Measurements from ENCODE around the gene FAM53A.

Gene FAM53A

DNA sequence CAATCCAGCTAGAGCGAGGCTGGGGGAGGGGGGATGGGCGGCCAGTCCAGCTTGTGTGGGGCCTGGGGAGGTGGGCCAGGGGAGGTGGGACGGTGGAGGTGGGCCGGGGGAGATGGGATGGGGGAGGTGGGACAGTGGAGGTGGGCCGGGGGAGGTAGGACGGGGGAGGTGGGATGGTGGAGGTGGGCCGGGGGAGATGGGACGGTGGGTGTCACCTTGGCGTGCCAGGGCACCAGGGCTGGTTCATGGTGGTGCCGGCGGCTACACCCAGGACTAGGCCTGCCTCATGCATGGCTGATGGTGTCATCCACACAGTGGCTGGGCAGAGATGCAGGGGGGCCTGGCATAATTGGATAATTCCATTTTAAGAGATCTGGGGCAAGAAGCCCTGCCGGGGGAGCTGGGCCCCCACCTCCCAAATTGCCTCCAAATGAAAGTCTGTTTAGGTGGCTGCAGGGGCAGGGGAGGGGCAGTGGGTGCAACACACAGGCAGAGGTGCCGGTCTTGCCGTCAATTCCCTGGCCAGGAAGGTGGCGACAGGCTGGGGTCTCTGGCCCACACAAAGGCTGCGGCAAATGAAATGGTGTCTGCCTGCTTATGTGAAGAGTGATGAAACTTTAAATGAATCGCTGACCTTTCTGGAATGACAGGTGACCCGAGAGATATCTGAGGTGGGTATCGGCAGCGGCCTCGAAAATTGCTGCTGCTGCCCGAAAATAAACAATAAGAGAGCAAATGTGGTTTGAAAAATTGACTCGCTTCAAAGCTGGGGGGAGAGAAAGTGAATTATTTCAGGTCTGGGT, 82.1 kb downstream of the FAM53A start:
- no peak for DNase-seq

DNA sequence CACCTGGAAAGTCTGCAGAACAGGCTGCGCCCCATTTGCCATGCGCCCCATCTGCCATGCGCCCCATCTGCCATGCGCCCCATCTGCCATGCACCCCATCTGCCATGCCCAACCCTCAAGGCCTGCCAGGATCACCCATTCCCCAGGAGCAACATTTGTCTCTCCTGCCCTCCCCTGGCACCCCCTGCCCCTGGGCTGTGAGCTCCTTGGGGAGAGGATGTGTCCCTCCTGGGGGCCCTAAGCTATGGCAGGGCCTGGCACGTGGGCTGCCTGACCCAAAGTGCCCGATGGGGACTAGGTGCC, 82.6 kb downstream of the FAM53A start:
- no peak for DNase-seq

DNA sequence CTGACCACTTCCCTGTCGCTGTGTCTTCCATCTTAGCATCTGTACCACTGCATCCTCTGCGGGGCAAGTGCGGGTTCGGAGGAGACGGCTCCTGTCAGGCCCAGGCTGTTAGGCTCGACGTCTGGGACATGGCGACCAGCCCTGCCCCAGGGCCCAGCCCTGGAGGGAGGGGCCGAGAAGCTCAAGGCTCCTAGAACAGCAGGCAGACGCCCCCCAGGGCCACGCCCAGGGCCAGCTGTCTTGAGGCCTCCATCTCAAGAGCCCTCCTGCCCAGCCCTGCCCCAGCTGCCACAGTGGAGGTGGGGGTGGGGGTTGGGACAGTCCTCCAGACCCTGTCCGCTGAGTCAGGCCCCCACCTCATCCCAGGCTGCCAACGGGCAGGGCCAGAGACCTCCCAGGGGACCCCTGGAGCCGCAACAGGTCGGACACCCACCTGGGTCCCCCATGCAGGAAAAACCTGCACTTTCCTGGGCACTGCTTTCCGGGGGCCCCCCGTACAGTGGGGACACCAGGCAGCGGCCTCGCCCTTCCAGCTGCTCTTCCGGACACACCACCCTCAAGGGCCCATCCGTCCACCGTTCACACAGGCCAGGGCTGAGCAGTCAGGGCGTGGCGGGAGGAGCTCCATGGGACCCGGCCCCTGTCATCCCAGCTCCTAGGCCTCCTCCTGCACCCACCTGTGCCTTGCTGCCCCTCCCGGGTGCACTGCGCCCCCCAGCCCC, 83.1 kb downstream of the FAM53A start:
- no peak for DNase-seq

DNA sequence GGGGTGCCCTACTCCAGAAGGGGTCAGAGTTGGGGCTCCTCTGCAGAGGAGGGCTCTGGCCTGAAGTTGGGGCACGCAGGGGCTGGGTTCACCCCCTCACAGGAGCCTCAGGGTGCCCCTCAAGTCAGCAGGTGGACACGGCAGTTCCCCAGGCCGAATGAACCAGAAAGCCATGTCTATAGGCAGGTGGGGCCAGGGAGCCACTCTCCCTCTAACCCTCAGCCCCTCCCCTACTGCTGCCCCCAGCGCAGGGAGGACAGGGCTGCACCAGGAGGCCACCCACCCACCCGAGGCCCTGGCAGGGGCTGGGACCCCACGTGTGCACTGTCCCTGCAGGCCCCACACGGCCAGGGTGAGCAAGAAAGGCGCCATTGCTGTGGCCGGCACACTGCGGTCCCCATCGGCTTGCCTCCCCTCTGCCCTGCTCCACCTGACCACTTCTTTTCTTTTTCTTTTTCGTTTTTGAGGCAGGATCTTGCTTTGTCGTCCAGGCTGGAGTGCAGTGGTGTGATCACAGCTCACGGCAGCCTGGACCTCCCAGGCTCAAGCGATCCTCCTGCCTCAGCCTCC, 83.8 kb downstream of the FAM53A start:
- no peak for DNase-seq

DNA sequence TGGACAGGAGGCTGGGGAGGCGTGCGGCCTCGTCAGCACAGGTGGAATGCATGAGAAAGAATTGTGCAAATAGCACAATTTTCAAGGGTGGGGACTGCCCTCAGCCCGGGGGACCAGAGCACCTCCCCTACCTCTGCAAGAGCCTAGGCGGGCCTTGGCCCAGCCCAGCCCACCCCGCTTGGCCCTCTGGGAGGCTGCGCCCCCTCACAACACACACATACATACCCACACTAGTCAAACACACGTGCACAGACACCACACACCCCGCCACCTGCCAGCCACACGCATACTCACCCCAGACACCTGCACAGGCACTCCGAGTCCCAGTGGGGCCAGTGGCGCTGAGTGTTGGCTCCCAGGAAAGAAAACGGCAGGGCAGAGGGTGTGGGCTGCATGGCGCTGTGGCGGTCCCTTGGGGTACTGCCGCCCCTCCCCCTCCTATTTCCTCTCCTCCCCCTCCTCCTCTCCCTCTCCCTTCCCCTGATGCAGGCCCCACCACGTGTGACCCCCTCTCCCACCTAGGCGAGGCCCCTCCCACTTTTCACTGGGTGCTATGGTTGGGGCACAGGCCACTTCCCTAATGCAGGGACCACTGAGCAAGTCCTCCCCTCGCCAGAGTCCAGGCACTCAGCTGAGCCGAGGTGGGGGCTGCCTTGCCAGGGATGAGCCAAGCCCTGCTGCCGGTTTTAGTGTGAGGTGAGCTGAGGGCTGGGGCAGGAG, 84.5 kb downstream of the FAM53A start:
- no peak for DNase-seq

DNA sequence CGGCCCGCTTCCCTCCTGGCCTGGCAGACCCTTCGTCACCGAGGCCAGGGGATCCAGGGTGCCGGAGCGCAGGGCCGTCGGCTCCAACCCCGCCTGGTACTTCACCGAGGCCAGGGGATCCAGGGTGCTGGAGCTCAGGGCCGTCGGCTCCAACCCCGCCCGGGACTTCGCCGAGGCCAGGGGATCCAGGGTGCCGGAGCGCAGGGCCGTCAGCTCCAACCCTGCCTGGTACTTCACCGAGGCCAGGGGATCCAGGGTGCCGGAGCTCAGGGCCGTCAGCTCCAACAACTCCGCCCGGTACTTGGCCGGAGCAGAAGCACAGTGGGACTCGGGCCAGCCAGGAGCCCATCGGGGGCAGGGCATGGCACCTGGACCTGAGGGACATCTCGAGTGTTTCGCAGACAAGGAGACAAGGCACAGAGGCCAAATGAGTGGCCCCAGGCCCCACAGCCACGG, 85.1 kb downstream of the FAM53A start:
- DNase-seq = no peak

DNA sequence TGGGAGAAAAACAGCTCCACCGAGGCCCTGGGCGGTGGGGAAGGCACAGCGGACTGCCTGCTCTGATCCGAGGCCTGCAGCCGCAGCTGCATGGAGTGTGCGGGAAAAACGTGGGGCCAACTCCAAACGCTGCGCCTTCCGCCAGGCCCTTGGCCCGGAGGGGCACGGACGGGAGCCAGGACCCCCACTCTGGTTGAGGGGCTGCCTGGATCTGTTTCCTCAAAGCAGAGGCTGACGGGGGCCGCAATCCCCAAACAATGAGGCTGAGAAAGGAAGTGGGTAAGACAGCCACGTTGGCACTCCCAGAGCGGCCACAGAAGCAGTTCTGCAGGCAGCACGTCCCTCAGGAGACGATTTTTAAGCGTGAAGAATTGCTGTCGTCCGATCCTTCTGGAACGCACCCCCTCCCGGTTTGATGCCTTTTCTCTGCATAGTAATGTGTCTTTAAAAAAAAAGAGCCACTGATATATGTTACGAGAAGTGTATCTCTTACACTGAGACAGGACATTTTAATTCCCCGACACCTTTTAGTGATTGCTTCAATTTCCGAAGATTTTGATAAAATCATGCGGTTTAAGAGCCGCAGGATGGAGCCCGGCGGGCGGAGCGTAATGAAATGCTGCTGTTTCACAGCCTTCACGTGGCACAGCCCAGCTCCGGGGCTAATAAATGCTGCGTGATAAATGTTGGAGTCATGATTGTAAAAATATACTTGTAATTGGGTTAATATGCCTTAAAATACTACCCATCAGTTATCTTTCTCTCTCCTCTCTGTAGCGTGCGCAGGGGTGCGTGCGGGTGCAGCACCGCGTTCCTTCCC, 85.7 kb downstream of the FAM53A start:
- no peak for DNase-seq

DNA sequence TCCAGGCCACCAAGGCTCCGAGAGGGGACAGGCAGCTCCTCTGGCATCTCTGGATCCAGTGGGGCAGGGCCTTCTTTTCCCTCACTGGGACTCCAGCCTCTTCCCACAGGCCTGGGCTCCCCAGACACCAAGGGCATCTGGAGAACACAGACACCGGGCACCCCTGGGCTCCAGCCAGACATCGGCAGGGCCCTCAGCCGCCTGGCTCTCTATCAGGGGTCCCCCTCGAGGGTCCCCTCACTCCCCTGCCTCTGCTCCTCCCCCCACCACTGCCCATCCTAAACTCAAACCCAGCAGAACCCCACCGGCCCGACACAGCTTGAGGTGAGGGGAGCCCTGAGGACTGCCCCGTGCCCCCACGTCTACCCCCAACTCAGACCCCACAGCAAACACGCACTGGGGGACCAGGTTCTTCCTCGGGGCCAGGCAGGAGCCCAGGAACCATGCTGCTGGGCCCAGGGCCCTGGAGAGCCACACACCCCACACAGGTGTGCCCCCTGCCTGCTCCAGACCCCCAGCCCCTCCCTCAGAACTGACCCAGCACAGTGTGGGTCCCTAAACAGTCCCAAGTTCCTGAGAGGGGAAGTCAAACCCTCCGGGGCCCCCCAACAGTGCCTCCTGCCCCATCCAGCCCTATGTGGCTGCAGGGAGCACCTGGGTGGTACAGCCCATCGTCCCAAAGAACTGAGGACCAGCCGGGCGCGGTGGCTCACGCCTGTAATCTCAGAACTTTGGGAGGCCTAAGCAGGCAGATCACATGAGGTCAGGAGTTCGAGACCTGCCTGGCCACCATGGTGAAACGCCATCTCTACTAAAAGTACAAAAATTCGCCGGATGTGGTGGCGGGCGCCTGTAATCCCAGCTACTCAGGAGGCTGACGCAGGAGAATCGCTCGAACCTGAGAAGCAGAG, 86.8 kb downstream of the FAM53A start:
- DNase-seq = no peak

DNA sequence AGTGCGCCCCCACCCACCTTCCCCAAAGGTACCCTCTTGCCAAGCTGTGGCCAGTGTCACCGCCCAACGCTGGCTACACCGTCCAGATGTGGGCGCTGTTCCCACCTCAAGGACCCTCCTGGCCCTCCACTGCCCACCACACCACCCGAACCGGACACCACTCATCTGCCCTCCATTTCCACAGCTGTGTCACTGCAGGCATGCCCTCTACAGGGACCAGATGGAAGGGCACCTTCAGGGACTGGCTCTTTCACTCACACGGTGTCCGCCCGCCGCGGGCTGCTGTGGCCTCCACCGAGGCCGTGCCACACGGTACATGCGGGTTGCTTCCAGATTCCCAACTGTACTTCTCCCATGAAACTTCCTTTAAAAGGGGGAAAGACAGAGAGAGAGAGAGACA, 87.7 kb downstream of the FAM53A start:
- DNase-seq = no peak

DNA sequence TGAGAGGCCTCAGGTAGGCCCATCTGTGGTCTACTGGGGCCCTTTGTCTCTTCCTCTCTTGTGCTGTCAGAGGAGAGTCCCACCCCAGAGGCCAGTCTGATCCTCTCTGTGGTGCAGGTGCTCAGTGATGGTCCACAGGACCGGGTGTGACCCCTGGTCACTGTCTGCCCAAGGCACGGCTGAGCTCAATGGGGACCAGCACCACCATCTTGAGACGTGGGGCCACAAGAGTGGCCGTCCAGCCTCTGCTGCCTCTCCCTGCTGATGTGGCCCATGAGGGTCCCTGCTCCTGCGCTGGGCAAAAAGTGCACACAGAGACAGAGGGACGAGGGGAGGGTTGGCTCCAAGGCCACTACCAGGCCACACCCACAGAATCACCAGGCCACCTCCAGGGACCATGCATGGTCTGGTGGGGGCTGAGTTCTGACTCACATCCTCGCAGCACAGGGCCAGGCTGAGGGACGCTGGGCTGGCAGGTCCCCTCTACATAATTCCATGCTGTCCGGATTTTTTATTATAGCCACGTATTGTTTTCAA, 88.3 kb downstream of the FAM53A start:
- DNase-seq = no peak

DNA sequence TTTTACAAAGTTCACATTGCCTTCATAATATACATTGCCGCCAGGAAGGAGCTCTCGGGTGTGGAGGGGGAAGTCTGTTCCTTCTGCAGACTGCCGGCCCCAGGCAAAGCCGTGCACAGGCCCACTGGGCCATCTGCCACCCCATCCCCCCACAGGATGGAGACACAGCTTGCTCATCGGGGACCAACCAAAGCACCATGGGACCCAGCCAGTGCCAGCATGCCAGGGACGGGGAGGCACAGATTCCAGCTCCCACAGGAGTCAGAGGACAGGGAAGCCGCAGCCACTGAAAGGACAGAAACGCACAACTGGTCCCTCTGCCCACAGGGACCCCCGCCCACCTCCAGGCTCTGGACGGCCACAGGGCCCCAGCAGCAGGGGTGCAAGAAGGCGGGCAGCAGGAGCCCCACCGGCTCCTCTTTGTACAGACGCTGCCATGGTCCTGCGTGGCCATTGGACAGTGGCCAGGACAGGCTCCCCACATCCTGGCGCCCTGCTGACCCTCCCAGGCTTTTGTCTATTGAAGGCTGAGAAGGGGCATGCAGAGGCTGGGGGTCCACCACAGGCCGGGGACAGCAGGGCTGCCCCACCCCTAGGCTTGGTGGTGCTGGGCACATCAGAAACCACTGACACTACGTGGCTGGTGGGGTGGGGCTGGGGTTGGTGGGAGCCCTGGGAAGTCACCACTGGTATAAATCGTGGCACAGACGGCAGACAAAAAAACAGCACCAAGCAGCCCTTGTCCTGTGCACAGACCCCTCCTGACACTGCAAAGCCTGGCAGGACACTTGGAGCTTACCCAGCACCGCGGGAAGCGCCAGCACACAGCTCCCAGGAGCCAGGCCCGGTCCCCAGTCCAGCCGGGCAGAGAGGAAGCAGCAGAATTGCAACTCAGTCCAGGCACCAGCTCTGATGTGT, 89.0 kb downstream of the FAM53A start:
- DNase-seq = no peak

DNA sequence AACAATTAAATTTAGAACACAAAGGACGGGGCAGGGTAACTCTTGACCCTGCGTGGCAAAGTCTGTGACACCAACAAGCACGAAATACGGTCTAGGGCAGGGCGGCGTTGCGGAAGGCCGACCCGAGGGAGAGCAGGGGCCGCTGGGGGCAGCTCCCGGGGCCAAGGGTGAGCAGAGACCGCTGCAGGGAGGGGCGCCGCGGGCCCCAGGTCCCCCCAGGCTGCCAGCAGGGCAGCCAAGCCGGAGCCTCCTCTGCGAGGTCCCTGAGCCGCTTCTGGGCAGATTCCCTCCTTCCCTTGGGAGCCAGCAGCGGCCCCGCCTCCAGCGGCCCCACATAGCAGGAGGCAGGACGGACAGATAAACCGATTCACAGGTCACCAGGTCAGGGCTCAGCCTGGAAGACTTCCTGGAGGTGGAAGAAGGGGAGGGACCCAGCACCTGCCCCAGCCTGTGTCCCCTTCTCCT, 90.2 kb downstream of the FAM53A start:
- no peak for DNase-seq

DNA sequence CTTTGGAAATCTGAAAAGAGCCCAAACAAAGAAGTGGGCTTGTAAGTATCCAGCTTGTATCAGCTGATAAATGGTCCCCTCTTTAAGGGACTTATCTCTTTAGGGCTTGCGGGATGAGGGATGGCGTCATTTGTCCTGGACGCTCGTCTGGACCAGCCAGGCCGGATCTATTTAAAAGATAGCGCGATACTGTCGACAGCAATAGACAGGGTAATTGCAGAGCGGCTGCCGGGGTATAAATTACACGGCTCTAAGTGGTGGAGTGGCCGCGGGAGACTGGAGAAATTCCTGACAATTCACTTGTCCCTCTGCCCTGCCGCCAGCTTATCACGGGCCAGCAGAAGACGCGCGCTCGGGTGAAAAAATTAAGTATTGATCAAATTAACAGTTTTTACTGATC, 90.7 kb downstream of the FAM53A start:
- no peak for DNase-seq

DNA sequence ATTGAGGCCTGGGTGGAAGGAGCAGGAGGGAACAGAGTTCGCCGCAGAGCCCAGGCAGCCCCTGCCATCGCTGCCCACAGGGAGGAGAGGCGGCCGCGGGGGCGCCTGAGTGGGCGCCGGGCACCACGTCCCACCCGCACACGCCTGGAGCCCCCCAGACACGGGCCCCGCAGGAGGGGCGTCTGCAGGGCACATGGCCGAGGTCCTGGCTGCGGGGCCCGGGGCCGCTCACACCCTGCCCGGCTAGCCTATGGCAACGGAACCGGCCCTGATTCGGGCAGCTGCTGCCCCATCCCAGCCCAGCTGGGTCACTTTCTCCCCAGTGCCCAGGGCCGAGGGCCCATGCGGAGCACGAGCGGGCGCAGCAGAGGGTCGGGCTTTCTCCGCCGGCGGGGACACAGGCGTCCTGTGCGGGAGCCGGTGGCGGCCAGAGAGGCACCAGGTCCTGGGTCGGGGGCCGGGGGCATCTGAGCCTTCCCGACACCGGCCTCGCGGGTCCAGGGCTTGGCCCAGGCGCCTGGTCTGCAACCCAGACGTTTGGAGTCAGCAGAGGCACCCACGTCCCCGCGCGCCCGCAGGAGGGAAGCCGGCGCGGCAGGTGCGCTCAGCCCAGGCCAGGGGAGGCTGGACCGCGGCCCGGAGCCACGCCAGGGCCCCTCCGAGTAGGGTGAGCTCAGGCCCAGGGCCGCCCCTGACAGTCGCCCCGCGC, 91.2 kb downstream of the FAM53A start:
- no peak for DNase-seq

DNA sequence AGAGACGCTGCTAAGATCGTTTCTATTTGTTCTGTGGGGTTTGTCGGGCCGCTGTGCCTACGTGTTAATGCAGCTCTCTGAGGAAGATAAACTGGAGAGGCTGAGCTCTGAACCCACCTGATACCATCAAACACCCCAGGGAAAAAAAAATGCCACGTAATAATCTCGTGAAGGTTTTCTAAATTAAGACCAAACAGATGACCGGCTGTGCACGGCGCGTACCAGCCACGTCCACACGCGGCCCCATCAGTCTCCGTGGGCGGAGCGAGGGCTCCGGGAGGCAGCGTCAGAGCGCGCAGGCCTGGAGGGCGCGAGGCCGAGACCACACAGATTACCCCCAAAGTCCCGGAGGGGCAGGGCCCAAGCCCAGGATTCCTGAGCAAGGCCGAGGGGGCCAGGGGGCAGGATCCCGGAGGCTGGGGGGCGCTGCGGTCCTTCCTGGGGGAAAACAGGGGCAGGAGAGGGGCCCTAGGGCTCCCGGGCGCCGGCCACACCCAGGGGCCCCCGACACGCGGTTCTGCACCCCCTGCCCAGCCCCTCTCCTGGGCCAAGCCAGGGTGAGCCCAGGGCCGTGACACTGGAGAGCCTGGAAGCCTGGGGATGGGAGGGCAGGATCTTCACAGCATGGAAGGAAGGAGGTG, 91.9 kb downstream of the FAM53A start:
- no peak for DNase-seq

DNA sequence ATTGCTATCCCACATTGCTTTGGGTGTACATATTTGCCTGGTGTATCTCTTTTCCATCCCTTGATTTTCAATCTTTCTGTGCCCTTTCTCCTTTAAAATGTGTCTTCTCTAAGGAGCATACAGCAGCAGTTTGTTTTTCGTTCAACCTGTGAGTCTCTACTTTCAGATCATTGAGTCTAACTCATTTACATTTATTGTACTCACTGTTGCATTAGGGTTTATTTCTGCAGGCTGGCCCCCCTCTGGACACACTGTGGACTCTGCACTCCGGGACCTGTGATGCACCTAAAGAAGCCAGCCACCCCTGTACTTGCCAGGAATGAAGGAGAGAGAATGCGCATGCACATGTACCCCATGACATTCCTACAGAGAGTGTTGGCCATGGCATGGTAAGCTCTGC, 93.0 kb downstream of the FAM53A start:
- DNase-seq = no peak

DNA sequence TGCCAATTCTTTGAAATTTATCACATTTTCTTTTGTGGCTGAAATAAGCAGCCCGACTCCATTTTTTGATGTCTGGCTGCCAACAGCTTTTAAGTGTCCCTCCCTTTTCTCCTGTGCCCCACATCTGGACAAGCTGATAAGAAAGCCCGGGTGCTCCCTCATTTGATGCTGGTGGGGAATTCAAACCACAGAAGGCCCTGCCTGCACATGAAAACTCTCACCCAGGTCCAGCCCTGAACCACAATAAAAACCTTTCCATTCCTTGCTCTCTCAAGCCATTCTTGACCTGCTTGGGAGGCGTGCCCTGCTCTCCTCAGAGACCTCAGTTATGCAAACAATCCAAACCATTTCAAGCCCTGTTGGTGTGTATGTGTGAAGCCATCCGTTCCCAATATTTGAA, 93.9 kb downstream of the FAM53A start:
- no peak for DNase-seq
